ENCODE measurements around the gene MTFR1L. TPM values are rescaled to one million over a fixed set of nuclear protein-coding genes. Genes with fewer than 3 reads are reported as not detected.
A peak's percentile ranks its signal among the peaks of the same experiment; 100 is the strongest.

MTFR1L gene
- total RNA-seq, 1 experiment from 2014 or later = 32.5 TPM

- Histone ChIP-seq H3K4me1 (ENCODE audit: insufficient read depth, low read length) (peaks cover 2% of the 10 kb centered on the region; the same call in 1 of the 2 replicates), H2BK20ac (ENCODE audit: low read depth, low read length, poor library complexity, severe bottlenecking) (no peak overlapping the region), H2BK12ac (ENCODE audit: insufficient read length, low read depth, low read length) (no peak overlapping the region), H2AFZ (ENCODE audit: low read length) (no peak overlapping the region), H3K9me3 (ENCODE audit: control insufficient read depth, low read depth, low read length) (no peaks in the 10 kb centered on the region), H3K56ac (ENCODE audit: insufficient read length, low read depth, low read length) (no peak overlapping the region), H2AK5ac (ENCODE audit: insufficient read length, low read length) (no peak overlapping the region), H2BK15ac (ENCODE audit: low read depth, low read length) (no peak overlapping the region), H3K27me3 (ENCODE audit: insufficient read depth, low read length) (no peaks in the 10 kb centered on the region), H3K79me1 (ENCODE audit: insufficient read depth, low read depth, low read length, poor library complexity, severe bottlenecking) (no peaks in the 10 kb centered on the region), H4K5ac (ENCODE audit: insufficient read length, low read depth, low read length) (no peak overlapping the region), H3K4me2 (ENCODE audit: insufficient read depth, insufficient read length, low read length) (no peak overlapping the region), H4K8ac (replicated peaks; ENCODE audit: insufficient read length, low read depth, low read length) (no peak overlapping the region), H3K23me2 (ENCODE audit: insufficient read length, low read depth, low read length, poor library complexity, severe bottlenecking) (no peaks in the 10 kb centered on the region), H4K20me1 (ENCODE audit: control insufficient read depth, insufficient read depth, insufficient read length) (no peaks in the 10 kb centered on the region), H3K9ac (ENCODE audit: extremely low read depth, insufficient read length, low read length) (no peak overlapping the region), H3K79me2 (ENCODE audit: insufficient read depth, low read length) (no peaks in the 10 kb centered on the region), H3K27ac (ENCODE audit: insufficient read length, low read depth, low read length) (no peak overlapping the region), H3K14ac (ENCODE audit: insufficient read depth, low read length) (no peak overlapping the region), H3T11ph (ENCODE audit: low read length) (no peak overlapping the region), H4K91ac (ENCODE audit: insufficient read length, low read depth, low read length) (no peak overlapping the region), H2BK5ac (ENCODE audit: insufficient read length, low read length) (no peak overlapping the region), H3K18ac (ENCODE audit: insufficient read length, low read depth, low read length) (no peak overlapping the region), H3K4ac (ENCODE audit: low read depth, low read length) (no peak overlapping the region), H2BK120ac (ENCODE audit: low read depth, low read length, poor library complexity, severe bottlenecking) (no peak overlapping the region), H3K23ac (ENCODE audit: insufficient read length, low read depth, low read length) (no peak overlapping the region)
- Mint-ChIP-seq H3K36me3 (ENCODE audit: insufficient read depth in 1 of 3, low read depth in 3 of 3) (peaks cover 0 to 13% (median 11%) of the 10 kb centered on the region in 3 experiments; a peak in 4 of 7 replicates), H3K9me3 (no peaks in the 10 kb centered on the region), H3K4me1 (peaks cover 20 to 29% of the 10 kb centered on the region in 2 experiments), H3K27me3 (ENCODE audit: low read depth) (no peaks in the 10 kb centered on the region), H3K4me3 (no peak overlapping the region; a peak in 1 of 5 replicates), H3K27ac (peak overlapping the region; percentile 33 to 74 (median 39); a peak in 3 of 7 replicates)
- WGBS (ENCODE audit: extremely low coverage, insufficient read length, low lambda C conversion rate) = no CpG with 5 or more reads among the region's 9 CpGs
- DNase-seq = no peak
- TF ChIP-seq, protein P1, sequence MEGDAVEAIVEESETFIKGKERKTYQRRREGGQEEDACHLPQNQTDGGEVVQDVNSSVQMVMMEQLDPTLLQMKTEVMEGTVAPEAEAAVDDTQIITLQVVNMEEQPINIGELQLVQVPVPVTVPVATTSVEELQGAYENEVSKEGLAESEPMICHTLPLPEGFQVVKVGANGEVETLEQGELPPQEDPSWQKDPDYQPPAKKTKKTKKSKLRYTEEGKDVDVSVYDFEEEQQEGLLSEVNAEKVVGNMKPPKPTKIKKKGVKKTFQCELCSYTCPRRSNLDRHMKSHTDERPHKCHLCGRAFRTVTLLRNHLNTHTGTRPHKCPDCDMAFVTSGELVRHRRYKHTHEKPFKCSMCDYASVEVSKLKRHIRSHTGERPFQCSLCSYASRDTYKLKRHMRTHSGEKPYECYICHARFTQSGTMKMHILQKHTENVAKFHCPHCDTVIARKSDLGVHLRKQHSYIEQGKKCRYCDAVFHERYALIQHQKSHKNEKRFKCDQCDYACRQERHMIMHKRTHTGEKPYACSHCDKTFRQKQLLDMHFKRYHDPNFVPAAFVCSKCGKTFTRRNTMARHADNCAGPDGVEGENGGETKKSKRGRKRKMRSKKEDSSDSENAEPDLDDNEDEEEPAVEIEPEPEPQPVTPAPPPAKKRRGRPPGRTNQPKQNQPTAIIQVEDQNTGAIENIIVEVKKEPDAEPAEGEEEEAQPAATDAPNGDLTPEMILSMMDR (conservative IDR thresholded peaks at IDR 0.05) = no peak
Observed at GRCh38 chr1:25867210-25867991, 47.6 kb downstream of the MTFR1L start.
